Lower leg skin (tissue), 4 donors: ENCODE results near the gene WDR70. TPM values are rescaled to one million over a fixed set of nuclear protein-coding genes. Genes with fewer than 3 reads are reported as not detected.
"Not testable (repeated sequence)": the region's sequence is repeated elsewhere in the genome, so short reads cannot be mapped to it uniquely, and the experiment has no call there.

ENCODE experiments used
- DNase-seq, 2 donors: peaks; one replicate each; pipeline ENCODE4 v3.0.0-alpha.2; 2019; ENCODE audit warnings: low spot score in 2 of 2
- H3K4me3 ChIP-seq: fragments of 200-600 bp; sonication (generic); 2 replicates; pipeline ENCODE4 v1.5.1; 2017; ENCODE audit warnings: mild to moderate bottlenecking, low read depth; ENCODE audit not compliant: poor library complexity, severe bottlenecking
- CTCF ChIP-seq, 3 donors: fragments of 450-650 bp; IDR thresholded peaks; one replicate each; pipeline ENCODE4 v1.5.1; 2016; ENCODE audit warnings: antibody characterized with exemption in 3 of 3, mild to moderate bottlenecking in 3 of 3, moderate library complexity in 2 of 3
- POLR2A ChIP-seq, 2 donors: fragments of 450-650 bp; IDR thresholded peaks; one replicate each; pipeline ENCODE4 v1.6.1; 2016 to 2017; ENCODE audit warnings: antibody characterized with exemption in 2 of 2, mild to moderate bottlenecking in 1 of 2, moderate library complexity in 1 of 2
- WGBS, 2 donors: methylation state at CpG; one replicate each; pipeline ENCODE4 v1.1.5; 2018; 5-methylcytosine and 5-hydroxymethylcytosine counted together
- intact Hi-C: fragments of 100-400 bp; cut with DNase I; formaldehyde crosslinking; loops from one replicate; pipeline ENCODE4 v1.15.0; 2023; ENCODE audit warnings: low total_unique reads
- total RNA-seq, 4 donors: library from RNA; depleted of rRNA; stranded (reverse); fragments of >200 nt; gene quantifications; one replicate each; pipeline ENCODE4 v1.1.0, GENCODE V29; 2016

The WDR70 gene
- total RNA-seq, 4 donors from 2014 or later: 19.1 to 25.5 (median 23.7) TPM

GRCh38 chr5:37777432-37778130 lies 398.5 kb downstream of the WDR70 start:
- no peak overlapping the region for H3K4me3 ChIP-seq
- 85 to 91% methylated on average over 15 of the region's 15 CpGs for WGBS, 2 donors
- no peak for DNase-seq
- TF ChIP-seq CTCF (IDR thresholded peaks at IDR 0.05) (no peak), POLR2A (IDR thresholded peaks at IDR 0.05) (no peak)
- intact Hi-C loops: no loop called here

- DNase-seq, intact Hi-C loops, H3K4me3 ChIP-seq: not testable (repeated sequence)
- 86 to 92% methylated on average over 8 of the region's 8 CpGs for WGBS, 2 donors
Observed at GRCh38 chr5:37781409-37781808, 402.3 kb downstream of the WDR70 start.

- WGBS, 2 donors: 84 to 93% methylated on average over 2 of the region's 2 CpGs
- no peak for TF ChIP-seq CTCF (IDR thresholded peaks at IDR 0.05)
- TF ChIP-seq POLR2A (IDR thresholded peaks at IDR 0.05): no peak
- DNase-seq: no peak
- no peak overlapping the region for H3K4me3 ChIP-seq
- intact Hi-C loops: no loop called here
Observed at GRCh38 chr5:37786416-37786815, 407.3 kb downstream of the WDR70 start.

GRCh38 chr5:37786862-37787519 lies 407.9 kb downstream of the WDR70 start:
- no peak overlapping the region for H3K4me3 ChIP-seq
- no peak for DNase-seq
- TF ChIP-seq POLR2A (IDR thresholded peaks at IDR 0.05) (no peak), CTCF (IDR thresholded peaks at IDR 0.05) (no peak)
- intact Hi-C loops: no loop called here
- 90 to 92% methylated on average over 5 of the region's 5 CpGs for WGBS, 2 donors

- WGBS, 2 donors: 49 to 66% methylated on average over 6 of the region's 6 CpGs
- intact Hi-C loops: no loop called here
- no peak overlapping the region for H3K4me3 ChIP-seq
- TF ChIP-seq POLR2A (IDR thresholded peaks at IDR 0.05) (no peak), CTCF (IDR thresholded peaks at IDR 0.05) (no peak)
- DNase-seq: no peak
Observed at GRCh38 chr5:37787742-37788141, 408.6 kb downstream of the WDR70 start.

GRCh38 chr5:37789991-37790390 lies 410.9 kb downstream of the WDR70 start:
- intact Hi-C loops: no loop called here
- no peak for TF ChIP-seq POLR2A (IDR thresholded peaks at IDR 0.05)
- TF ChIP-seq CTCF (IDR thresholded peaks at IDR 0.05): no peak
- no peak for DNase-seq
- H3K4me3 ChIP-seq: no peak overlapping the region
- WGBS, 2 donors: 53 to 58% methylated on average over 2 of the region's 2 CpGs
